Fibroblast of lung (primary cell): Measurements from ENCODE around the gene NIT2.

ENCODE experiments used
- EZH2 ChIP-seq: IDR thresholded peaks from 2 replicates; pipeline ENCODE4 v1.5.1; 2012; ENCODE audit warnings: low read length, control low read depth, mild to moderate bottlenecking; ENCODE audit errors: missing control alignments
- TF ChIP-seq, protein P1 (sequence below), 2 donors: IDR thresholded peaks in 1 of 2; conservative IDR thresholded peaks in 1 of 2; 1 replicate in 1 of 2; 2 replicates in 1 of 2; pipeline ENCODE4 v1.5.1; 2011 to 2012; ENCODE audit warnings: low read length in 2 of 2, control low read depth in 1 of 2, inconsistent platforms in 1 of 2, low read depth in 1 of 2, mild to moderate bottlenecking in 1 of 2

GRCh38 chr3:100333970-100334487 is 528 bp upstream of the NIT2 start:
- TF ChIP-seq, protein P1, sequence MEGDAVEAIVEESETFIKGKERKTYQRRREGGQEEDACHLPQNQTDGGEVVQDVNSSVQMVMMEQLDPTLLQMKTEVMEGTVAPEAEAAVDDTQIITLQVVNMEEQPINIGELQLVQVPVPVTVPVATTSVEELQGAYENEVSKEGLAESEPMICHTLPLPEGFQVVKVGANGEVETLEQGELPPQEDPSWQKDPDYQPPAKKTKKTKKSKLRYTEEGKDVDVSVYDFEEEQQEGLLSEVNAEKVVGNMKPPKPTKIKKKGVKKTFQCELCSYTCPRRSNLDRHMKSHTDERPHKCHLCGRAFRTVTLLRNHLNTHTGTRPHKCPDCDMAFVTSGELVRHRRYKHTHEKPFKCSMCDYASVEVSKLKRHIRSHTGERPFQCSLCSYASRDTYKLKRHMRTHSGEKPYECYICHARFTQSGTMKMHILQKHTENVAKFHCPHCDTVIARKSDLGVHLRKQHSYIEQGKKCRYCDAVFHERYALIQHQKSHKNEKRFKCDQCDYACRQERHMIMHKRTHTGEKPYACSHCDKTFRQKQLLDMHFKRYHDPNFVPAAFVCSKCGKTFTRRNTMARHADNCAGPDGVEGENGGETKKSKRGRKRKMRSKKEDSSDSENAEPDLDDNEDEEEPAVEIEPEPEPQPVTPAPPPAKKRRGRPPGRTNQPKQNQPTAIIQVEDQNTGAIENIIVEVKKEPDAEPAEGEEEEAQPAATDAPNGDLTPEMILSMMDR (conservative IDR thresholded peaks at IDR 0.05 in 1 of 2, IDR thresholded peaks at IDR 0.05 in 1 of 2; ENCODE audit: low read depth in 1 of 2, low read length in 2 of 2) = no peak
- TF ChIP-seq EZH2 = no peak
